Measurements from ENCODE around the gene HCRT.

- TF ChIP-seq POLR2AphosphoS5 (IDR thresholded peaks at IDR 0.05; ENCODE audit: borderline replicate concordance, low read depth, low read length) (no peak), EZH2 (IDR thresholded peaks at IDR 0.05) (no peak), FOXP2 (optimal IDR thresholded peaks at IDR 0.05; ENCODE audit: control extremely low read depth, extremely low read length, insufficient read depth) (no peak)
Observed at GRCh38 chr17:42153919-42154742, 31.1 kb downstream of the HCRT start.
